Right lobe of liver (tissue), 6 donors: ENCODE data around the gene MFAP2. TPM values are rescaled to one million over a fixed set of nuclear protein-coding genes. Genes with fewer than 3 reads are reported as not detected.

Experiments
- ATAC-seq, 4 donors: fragments of 200-7000 bp; cut with Tn5 transposase; one replicate each; pipeline ENCODE4 v1.9.1; 2020; ENCODE audit warnings: mild to moderate bottlenecking in 4 of 4, moderate library complexity in 4 of 4
- DNase-seq, 3 donors: peaks; one replicate each; pipeline ENCODE4 v3.0.0-alpha.2; 2020
- H3K27ac ChIP-seq, 3 donors: fragments of 200-600 bp; one replicate each; pipeline ENCODE4 v1.8.0; 2022
- H3K27me3 ChIP-seq, 2 donors: fragments of 200-600 bp; one replicate each; pipeline ENCODE4 v1.8.0; 2022
- H3K36me3 ChIP-seq, 4 donors: fragments of 200-600 bp; sonication (generic) in 1 of 4; one replicate each; pipeline versions ENCODE4 v1.5.1 to v1.8.0; 2017 to 2022; ENCODE audit warnings: control low read depth in 1 of 4
- H3K4me1 ChIP-seq, 4 donors: fragments of 200-600 bp; sonication (generic) in 1 of 4; one replicate each; pipeline versions ENCODE4 v1.5.1 to v1.8.0; 2017 to 2022; ENCODE audit warnings: control low read depth in 1 of 4
- H3K4me3 ChIP-seq, 3 donors: fragments of 200-600 bp; one replicate each; pipeline ENCODE4 v1.8.0; 2022
- H3K9me3 ChIP-seq, 4 donors: fragments of 200-600 bp; sonication (generic) in 1 of 4; one replicate each; pipeline versions ENCODE4 v1.5.1 to v1.8.0; 2017 to 2022; ENCODE audit warnings: control low read depth in 1 of 4
- CTCF ChIP-seq, 4 donors: fragments of 200-600 bp in 3 of 4; fragments of 450-650 bp in 1 of 4; IDR thresholded peaks; one replicate each; pipeline versions ENCODE4 v1.5.1 to v1.8.0; 2016 to 2022; ENCODE audit warnings: antibody characterized with exemption in 4 of 4, mild to moderate bottlenecking in 2 of 4
- POLR2A ChIP-seq: fragments of 450-650 bp; IDR thresholded peaks from one replicate; pipeline ENCODE4 v1.6.1; 2017; ENCODE audit warnings: antibody characterized with exemption, mild to moderate bottlenecking
- WGBS: methylation state at CpG from one replicate; pipeline ENCODE4 v1.1.6; 2018; ENCODE audit warnings: low coverage, low lambda C conversion rate; ENCODE audit not compliant: insufficient coverage; ENCODE audit errors: missing lambda C conversion rate; 5-methylcytosine and 5-hydroxymethylcytosine counted together
- intact Hi-C, 2 donors: fragments of 100-400 bp; cut with DNase I; formaldehyde crosslinking; loops; one replicate each; pipeline versions ENCODE4 v1.11.2 to v1.14.1; 2022
- total RNA-seq, 6 experiments: library from RNA; depleted of rRNA in 2 of 6; stranded (reverse); fragments of >200 nt in 2 of 6; fragmentation: NEBNext Ultra II Directional in 3 of 6; extraction: Animal tissue kit (Norgen Biotek cat#: 25700) in 3 of 6; gene quantifications; one replicate each; pipeline versions ENCODE4 v1.1.0 to v1.2.4, GENCODE V29; 2016 to 2023
- donor health status: DM: no; HTN: yes; CAD: no.
- donor health status: DM: no; HTN: no; CAD: no.
- donor health status: DM: no; HTN: no; CAD: no.
- donor health status: DM: no; HTN: yes; CAD: no.
- donor health status: DM: no; HTN: yes; CAD: no.

Gene MFAP2
- total RNA-seq, 6 experiments from 2014 or later, result 0.35 to 1.3 (median 1.2) TPM; not detected in 3

GRCh38 chr1:16927256-16927655 lies 53.2 kb downstream of the MFAP2 start:
- WGBS, result 80% methylated on average over 6 of the region's 14 CpGs

DNA sequence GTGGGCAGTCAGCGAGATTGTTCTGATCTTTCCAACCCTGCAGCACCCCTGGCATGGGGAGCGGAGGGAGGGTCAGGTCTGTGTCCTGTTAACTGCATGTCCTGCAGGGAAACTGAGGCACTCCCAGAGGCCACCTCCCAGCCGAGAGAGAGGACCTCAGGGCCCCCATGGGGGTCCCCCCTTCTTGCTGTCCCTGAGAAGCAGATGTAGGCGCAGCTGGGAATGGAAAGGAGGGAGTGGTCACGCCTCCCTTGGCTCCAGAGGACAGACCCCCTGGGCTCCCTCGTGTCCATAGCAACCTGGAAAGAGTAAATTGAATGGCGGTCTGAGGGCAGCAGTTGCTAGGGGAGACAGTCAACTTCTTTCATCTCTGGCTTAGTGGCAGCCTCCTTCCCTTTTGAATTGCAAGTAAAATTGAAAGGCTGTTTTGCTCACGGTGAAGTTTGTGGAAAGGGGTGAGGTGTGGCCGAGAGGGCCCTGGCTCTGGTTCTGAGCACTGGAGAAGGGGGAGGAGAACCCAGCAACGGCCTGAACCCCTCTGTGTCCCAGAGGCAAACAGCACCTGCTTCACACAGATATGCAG lies 53.8 kb downstream of the MFAP2 start:
- no peak for ATAC-seq
- H3K4me3 ChIP-seq, result no peak overlapping the region
- intact Hi-C loops, result no loop called here
- peak in 1 of 3 donors; percentile 35 for DNase-seq
- H3K27ac ChIP-seq, result no peak overlapping the region
- H3K27me3 ChIP-seq, result no peaks in the 10 kb centered on the region
- no peak for TF ChIP-seq POLR2A
- no peak for TF ChIP-seq CTCF (IDR thresholded peaks at IDR 0.05)
- H3K9me3 ChIP-seq, result no peaks in the 10 kb centered on the region
- no peaks in the 10 kb centered on the region for H3K4me1 ChIP-seq
- no peaks in the 10 kb centered on the region for H3K36me3 ChIP-seq
- WGBS, result 65% methylated on average over 6 of the region's 10 CpGs

More at GRCh38 chr1:16927256-16927655, 53.2 kb downstream of the MFAP2 start:
- no peaks in the 10 kb centered on the region for H3K4me1 ChIP-seq
- DNase-seq, result no peak
- no peak for TF ChIP-seq CTCF (IDR thresholded peaks at IDR 0.05)
- TF ChIP-seq POLR2A, result no peak
- intact Hi-C loops, result no loop called here
- no peaks in the 10 kb centered on the region for H3K9me3 ChIP-seq
- H3K27ac ChIP-seq, result no peak overlapping the region
- ATAC-seq, result no peak
- H3K36me3 ChIP-seq, result no peaks in the 10 kb centered on the region
- no peak overlapping the region for H3K4me3 ChIP-seq
- no peaks in the 10 kb centered on the region for H3K27me3 ChIP-seq

DNA sequence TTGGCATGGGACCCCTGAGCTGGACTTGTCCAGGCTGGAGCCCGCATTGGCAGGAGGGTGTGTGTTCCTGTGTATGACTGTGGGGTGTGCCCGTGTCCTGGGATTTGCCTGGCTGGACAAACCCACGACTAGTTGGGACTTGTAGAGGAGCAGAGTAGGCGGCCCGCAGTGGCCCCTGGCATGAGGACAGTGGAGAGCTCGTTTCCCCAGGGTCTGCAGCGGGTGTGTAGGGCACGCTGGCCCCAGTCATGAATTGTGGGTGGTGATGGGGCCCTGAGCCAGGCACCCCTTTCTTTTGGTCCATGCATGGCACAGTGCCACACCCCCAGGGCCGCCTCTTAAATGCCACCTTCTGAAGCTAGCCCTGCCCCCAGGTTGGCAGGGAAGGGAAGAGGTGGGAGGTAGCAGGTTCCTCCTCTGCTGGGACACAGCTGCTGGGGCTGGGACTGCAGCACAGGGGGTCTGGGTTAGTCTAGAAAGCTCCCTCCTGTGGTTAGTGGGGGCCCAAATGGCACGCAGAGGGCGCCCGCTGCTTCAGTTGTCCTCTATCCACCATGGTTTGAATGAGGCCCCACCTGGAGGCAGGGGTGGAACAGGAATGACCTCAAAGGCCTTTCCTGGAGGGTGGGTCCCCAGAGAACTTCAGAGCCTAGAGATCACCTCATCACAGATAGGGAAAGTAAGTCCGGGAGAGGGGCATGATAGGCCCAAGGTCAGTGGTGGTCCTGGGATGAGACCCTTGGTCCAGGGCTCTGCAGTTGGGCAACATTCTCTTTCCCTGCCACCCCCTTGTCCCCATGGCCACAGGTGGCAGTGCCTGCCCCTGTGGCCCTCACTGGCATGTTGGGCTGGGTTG lies 54.6 kb downstream of the MFAP2 start:
- 82% methylated on average over 6 of the region's 13 CpGs for WGBS
- DNase-seq, result peak in 1 of 3 donors; percentile 40
- no peak for ATAC-seq
- H3K9me3 ChIP-seq, result no peaks in the 10 kb centered on the region
- TF ChIP-seq POLR2A (no peak), CTCF (IDR thresholded peaks at IDR 0.05) (no peak)
- no peaks in the 10 kb centered on the region for H3K4me1 ChIP-seq
- H3K27me3 ChIP-seq, result no peaks in the 10 kb centered on the region
- no peaks in the 10 kb centered on the region for H3K36me3 ChIP-seq
- no peak overlapping the region for H3K27ac ChIP-seq
- intact Hi-C loops, result no loop called here
- no peak overlapping the region for H3K4me3 ChIP-seq

DNA sequence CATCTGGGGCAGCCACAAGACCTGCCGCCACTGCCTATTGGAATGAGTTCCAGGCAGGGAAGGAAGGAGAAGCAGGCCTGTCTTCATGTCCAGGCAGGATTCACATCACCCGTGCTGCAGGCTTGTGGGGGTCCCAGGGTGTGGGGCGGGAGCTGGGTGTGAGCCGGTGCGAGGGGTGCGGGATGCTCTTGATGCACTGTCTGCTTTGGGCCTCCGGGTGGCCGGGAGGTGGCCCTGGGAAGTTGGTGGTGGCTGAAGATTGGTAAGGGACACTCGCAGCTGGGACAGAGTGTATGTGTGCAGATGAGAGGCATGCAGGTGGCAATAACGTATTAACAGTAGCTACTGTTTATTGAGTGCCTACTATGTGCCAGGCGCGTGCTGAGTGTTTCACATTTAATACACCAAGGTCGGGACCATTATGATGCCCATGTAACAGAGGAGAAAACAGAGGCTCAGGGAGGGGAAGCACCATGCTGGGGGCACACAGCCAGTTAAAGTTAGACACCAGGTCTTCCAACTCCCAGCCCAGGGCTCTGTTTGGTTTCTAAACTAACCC lies 55.4 kb downstream of the MFAP2 start:
- no peaks in the 10 kb centered on the region for H3K9me3 ChIP-seq

More for the DNA sequence above, 55.4 kb downstream of the MFAP2 start:
- Histone ChIP-seq H3K27ac (no peak overlapping the region), H3K27me3 (no peaks in the 10 kb centered on the region), H3K36me3 (no peaks in the 10 kb centered on the region), H3K4me1 (no peaks in the 10 kb centered on the region), H3K4me3 (no peak overlapping the region)
- intact Hi-C loops, result no loop called here
- no peak for ATAC-seq
- TF ChIP-seq POLR2A, result no peak
- TF ChIP-seq CTCF (IDR thresholded peaks at IDR 0.05), result no peak
- 72% methylated on average over 7 of the region's 13 CpGs for WGBS
- peak in 1 of 3 donors; percentile 30 for DNase-seq

Other genes with a start within 250 kb of the MFAP2 start
- gene RNU1-4, start 240.1 kb downstream of the MFAP2 start, total RNA-seq, result 1,000 to 10,000 TPM in 3 of 6 experiments, 100 to 1,000 TPM in 1, under 1 TPM in 2; under 0.01 to 3,377 (median 977) TPM
- gene RNU1-2, start 84.6 kb downstream of the MFAP2 start, total RNA-seq, result 1,000 to 10,000 TPM in 3 of 6 experiments, 100 to 1,000 TPM in 1, under 1 TPM in 2; under 0.01 to 3,377 (median 977) TPM
- 10 to 100 TPM in 3 of 6 experiments, 1 to 10 TPM in 3; 6.5 to 12.7 (median 9.4) TPM for gene CROCC, start 58.7 kb downstream of the MFAP2 start, total RNA-seq
- gene ATP13A2, start 31.3 kb upstream of the MFAP2 start, total RNA-seq, result 10 to 100 TPM in 3 of 6 experiments, 1 to 10 TPM in 3; 5.0 to 12.5 (median 9.2) TPM
- gene SDHB, start 73.4 kb upstream of the MFAP2 start, total RNA-seq, result 100 to 1,000 TPM; 139 to 244 (median 178) TPM
- gene PADI2, start 138.8 kb upstream of the MFAP2 start, total RNA-seq, result 1 to 10 TPM in 1 of 6 experiments, under 1 TPM in 5; 0.20 to 1.4 (median 0.78) TPM
- gene PADI1, start 224.5 kb upstream of the MFAP2 start, total RNA-seq, result 1 to 10 TPM in 2 of 6 experiments, under 1 TPM in 2, not detected in 2; 0.44 to 1.4 (median 0.92) TPM